CMK (cell line): ENCODE results near the gene HMGB3.
"Not testable (repeated sequence)": the region's sequence is repeated elsewhere in the genome, so short reads cannot be mapped to it uniquely, and the experiment has no call there.

Experiments
- DNase-seq: peaks from one replicate; pipeline ENCODE4 v3.0.0-alpha.2; 2010; ENCODE audit warnings: low read depth

Gene HMGB3

DNA sequence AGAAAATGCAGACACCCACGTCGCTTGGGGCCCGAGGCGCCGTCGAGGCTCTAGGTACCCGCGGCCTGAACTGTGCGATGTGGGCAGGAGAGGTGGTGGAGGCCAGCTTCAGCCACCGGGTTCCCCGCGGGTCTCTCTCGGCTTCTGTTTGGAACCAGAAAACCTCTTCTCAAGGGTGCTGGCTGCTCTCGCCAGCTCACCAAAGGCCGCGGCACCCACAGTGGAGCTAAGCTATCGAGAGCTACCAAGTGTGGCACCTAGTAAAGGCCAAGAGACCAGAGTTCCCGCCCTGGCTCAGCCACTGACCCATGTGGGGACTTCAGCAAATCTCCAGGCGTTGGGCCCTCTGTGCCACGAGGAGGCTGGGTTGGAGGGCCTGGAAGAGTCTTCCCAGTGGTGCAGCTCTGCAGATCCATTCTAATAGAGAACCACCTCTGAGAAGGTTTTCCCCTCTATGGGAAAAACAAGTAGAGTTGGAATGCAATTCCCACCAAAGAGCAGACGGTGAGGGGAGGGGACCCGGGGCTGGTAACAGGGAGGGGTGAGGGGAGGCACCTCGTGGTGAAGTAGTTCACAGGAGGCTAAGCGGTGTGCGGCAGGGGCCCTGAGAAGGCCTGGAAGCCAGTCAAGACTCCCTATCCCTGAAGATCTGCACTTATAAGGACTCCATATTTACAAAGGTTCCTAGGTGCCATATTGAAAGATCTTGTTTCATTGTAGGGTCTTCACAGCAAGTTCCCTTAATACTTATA lies 5.5 kb upstream of the HMGB3 start:
- no peak for DNase-seq

DNA sequence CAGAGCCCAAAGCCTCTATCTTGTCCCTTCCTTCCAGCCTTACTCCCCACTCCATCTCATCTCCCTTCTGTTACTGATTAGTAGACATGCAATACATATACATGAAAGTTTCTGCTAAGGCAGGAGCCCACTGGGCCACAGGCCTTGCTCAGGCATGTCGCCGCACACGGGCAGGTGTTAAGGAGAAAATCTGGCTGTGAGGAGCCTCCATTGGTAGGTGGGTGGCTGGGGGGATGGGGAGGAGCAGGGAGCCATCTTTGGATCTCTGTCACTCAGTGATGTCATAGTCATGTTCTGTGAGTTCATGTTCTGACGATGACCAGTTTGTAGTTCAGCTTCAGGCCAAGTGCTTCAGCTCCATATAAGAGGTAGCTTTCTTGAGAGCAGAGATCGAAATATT lies 2.9 kb upstream of the HMGB3 start:
- DNase-seq = no peak

DNA sequence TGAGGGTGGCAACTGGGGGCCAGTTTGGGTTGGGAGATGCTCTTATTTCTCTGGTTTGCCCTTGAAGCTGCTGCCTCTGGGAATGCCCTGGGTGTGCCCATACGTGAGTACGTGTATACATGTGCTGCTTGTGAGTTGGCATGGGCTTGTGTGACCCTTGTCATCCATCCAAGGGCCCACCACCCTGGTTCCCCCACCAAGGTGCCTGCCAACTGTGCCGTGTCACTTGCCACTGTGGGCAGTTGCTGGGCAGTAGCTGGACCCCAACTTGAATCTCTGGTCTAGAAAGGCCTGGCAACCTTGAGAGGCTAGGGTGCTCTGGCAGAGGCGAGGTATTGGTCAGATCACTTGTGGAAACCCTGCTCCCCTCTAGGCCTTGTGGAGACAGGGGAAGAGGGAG lies 2.4 kb upstream of the HMGB3 start:
- DNase-seq = no peak

GRCh38 chrX:150982235-150982787 lies 824 bp upstream of the HMGB3 start:
- no peak for DNase-seq

DNA sequence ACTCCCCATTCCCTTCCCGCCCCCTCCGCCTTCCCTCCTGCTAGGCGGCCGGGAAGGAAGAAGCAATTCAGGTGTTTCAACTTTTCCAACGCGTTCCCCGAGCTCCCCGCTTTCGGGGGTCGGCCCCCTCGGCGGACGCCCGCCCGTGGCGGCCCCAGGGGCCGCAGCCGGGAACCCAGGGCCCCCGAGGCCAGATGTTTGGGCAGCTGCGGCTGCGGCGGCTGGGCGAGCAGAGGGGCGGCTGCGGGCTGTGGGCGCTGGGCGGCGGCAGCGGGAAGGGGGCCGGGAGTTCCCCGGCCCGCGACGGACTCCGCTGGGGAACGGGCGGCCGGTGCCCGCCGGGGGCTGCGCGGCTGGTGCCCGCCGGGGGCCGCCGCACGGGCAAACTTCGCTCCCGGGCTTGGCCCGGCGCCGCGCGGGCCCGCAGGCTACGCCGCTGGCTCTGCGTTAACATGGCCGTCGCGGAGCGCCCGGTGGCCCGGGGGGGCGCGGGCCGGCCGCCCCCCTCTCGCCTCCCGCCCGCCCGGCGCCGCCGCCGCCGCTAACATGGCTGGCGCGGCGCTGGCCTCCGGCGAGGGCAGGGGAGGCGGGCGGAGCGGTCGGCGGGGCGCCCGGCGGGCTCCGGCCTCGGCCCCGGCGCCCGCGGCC lies 510 bp downstream of the HMGB3 start:
- no peak for DNase-seq

- DNase-seq = no peak
Measured at GRCh38 chrX:150984169-150984824, 1.2 kb downstream of the HMGB3 start.

DNA sequence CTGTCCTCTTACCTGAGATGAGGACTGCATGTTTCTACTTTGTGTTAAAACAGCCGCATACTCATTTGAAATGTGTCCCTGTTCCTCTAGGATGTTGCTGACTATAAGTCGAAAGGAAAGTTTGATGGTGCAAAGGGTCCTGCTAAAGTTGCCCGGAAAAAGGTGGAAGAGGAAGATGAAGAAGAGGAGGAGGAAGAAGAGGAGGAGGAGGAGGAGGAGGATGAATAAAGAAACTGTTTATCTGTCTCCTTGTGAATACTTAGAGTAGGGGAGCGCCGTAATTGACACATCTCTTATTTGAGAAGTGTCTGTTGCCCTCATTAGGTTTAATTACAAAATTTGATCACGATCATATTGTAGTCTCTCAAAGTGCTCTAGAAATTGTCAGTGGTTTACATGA lies 4.6 kb downstream of the HMGB3 start:
- DNase-seq = not testable (repeated sequence)

- DNase-seq = no peak
Measured at GRCh38 chrX:150989420-150989819, 6.3 kb downstream of the HMGB3 start.

GRCh38 chrX:150990910-150991309 lies 7.8 kb downstream of the HMGB3 start:
- no peak for DNase-seq

DNA sequence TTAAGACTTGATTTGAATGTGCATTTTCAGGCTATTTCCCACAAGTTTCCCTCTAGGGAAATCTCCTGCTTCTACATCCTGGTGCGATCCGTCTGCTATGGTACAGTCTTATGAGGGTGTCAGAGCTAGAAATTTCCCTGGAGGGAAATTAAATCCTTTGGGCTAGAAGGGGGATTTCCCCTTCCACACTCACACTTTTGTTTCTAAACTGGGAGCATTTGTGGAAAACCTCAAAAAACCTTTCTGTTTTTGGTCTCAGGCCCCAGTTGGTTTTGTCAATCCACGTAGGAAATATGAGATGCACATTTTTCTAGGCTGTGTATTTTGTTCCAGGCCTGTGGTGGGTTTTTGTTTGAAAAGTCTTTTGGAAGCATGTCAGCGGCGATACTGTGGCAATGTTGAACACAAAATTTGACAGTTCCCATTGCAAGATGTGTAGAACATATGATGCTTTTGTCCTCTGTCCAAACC lies 17.8 kb downstream of the HMGB3 start:
- DNase-seq = no peak

DNA sequence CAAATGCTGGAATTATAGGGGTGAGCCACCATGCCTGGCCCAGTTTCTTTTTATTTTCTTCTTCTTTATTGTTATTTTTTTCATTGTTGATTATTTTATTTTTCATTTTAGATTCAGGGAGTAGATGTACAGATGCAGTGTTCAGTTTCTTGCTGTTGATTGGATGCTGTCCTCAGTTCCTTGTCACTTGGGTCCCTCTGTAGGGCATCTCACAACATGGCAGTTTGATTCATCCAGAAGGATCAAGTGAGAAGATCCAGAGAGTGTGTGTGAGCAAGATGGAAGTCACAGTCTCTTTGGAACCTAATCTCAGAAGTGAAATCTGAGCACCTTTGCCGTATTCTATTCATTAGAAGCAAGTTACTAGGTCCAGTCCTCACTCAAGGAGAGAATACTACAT lies 20.9 kb downstream of the HMGB3 start:
- no peak for DNase-seq

DNA sequence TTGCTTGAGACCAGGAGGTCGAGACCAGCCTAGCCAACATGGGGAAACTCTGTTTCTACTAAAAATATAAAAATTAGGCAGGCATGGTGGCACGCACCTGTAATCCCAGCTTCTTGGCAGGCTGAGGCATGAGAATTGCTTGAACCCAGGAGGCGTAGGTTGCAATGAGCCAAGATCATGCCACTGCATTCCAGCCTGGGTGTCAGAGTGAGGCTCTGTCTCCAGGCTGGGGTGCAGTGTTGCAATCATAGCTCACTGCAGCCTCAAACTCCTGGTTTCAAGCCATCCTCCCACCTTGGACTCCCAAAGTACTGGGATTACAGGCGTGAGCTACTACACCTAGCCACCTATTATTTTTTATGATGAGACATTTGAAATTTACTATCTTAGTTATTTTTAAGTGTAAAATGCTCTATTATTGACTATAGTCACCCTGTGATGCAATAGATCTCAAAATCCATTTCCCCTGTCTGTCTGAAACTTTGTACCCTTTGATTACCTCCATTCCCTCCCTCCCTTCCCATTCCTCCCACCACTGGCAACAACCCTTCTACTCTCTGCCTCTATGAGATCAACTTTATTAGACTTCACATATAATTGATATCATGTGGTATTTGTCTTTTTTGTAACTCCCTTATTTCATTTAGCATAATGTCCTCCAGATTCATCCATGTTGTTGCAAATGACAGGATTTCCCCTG lies 23.4 kb downstream of the HMGB3 start:
- DNase-seq = no peak

DNA sequence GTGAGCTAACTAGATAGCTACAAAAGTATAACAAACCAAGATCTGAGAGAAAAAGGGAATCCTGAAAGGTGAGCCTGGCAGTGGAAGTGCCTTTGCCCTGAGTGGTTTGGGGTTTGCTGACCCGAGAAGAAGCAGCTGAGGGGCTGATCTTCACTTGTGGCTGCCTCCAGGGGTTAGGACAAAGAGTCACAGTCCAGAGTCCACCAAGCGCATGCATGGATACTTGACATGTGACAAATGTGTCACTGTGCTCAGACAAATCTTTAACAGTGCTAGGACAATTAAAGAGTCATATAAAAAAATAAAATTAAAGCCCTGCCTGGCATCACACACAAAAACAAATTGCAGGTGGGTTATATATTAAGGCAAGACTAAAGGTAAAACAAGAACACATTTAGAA lies 26.4 kb downstream of the HMGB3 start:
- DNase-seq = no peak

DNA sequence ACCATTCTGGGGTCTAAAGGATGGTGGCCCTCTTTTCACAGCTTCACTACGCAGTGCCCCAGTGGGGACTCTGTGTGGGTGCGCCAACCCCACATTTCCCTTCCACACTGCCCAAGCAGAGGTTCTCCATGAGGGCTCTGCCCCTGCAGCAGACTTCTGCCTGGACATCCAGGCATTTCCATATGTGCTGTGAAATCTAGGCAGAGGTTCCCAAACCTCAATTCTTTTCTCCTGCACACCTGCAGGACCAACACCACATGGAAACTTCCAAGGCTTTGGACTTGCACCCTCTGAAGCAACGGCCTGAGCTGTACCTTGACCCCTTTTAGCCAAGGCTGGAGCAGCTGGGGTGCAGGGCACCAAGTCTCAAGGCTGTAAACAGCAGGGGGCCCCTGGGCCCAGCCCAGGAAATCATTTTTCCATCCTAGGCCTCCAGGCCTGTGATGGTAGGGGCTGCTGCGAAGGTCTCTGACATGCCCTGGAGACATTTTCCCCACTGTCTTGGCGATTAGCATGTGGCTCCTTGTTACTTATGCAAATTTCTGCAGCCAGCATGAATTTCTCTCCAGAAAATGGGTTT lies 30.1 kb downstream of the HMGB3 start:
- DNase-seq = no peak

GRCh38 chrX:151015684-151016083 lies 32.5 kb downstream of the HMGB3 start:
- DNase-seq = no peak

GRCh38 chrX:151019856-151020255 lies 36.7 kb downstream of the HMGB3 start:
- DNase-seq = no peak

GRCh38 chrX:151030845-151031244 lies 47.7 kb downstream of the HMGB3 start:
- no peak for DNase-seq

DNA sequence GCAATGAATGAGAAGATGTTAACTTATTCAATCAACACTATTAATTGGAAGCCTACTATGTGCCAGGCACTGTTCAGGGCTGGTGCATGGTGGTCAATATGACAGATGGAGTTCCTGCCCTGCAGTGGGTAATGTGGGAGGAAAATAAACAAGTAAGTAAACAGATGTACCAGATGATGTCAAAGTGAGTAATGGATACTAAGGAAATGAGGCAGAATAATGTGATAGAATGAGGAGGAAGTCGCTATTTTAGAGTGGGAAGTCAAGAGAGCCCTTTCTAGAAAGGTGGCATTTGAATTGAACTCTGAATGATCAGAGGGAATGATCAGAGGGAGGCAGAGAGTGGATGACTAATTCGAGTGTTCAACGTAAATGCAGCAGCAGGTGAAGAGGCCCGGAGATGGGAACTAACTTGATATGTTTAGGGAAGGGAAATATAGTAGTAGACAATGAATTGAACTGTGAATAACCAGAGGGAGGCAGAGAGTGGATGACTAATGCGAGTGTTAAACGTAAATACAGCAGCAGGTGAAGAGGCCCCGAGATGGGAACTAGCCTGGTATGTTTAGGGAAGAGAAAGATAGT lies 48.3 kb downstream of the HMGB3 start:
- no peak for DNase-seq

GRCh38 chrX:151039351-151039750 lies 56.2 kb downstream of the HMGB3 start:
- no peak for DNase-seq
